ENCODE results near the gene NRG3. TPM values are rescaled to one million over a fixed set of nuclear protein-coding genes. Genes with fewer than 3 reads are reported as not detected.

Gene NRG3
- total RNA-seq, 4 donors from 2014 or later: 0.54 TPM; not detected in 3

DNA sequence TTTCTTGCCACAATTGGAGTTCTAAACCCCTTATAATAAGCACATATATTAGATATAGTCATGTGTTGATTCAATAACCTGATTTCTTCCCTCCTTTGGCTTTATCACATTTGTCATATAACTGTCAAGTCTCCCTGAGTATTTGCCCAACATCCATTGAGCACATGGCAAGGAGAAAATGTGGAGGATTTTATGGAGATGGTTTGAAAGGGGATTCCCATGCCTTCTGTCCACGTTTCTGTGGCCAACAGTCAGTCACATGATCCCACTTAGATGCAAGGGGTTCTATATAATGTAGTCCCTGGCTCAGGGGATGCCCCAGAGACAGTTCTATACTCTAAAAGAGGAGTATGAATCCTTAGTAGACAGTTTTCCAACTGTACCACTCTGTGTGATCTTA lies 577.7 kb downstream of the NRG3 start:
- 30 to 67% methylated on average over 1 of the region's 1 CpG for WGBS, 2 donors (ENCODE audit: low coverage in 1 of 2)
- TF ChIP-seq POLR2AphosphoS5 (IDR thresholded peaks at IDR 0.05) (no peak), EP300 (IDR thresholded peaks at IDR 0.05) (no peak), POLR2A (IDR thresholded peaks at IDR 0.05) (no peak)
- TF ChIP-seq, protein P1, sequence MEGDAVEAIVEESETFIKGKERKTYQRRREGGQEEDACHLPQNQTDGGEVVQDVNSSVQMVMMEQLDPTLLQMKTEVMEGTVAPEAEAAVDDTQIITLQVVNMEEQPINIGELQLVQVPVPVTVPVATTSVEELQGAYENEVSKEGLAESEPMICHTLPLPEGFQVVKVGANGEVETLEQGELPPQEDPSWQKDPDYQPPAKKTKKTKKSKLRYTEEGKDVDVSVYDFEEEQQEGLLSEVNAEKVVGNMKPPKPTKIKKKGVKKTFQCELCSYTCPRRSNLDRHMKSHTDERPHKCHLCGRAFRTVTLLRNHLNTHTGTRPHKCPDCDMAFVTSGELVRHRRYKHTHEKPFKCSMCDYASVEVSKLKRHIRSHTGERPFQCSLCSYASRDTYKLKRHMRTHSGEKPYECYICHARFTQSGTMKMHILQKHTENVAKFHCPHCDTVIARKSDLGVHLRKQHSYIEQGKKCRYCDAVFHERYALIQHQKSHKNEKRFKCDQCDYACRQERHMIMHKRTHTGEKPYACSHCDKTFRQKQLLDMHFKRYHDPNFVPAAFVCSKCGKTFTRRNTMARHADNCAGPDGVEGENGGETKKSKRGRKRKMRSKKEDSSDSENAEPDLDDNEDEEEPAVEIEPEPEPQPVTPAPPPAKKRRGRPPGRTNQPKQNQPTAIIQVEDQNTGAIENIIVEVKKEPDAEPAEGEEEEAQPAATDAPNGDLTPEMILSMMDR (IDR thresholded peaks at IDR 0.05): no peak
- no peaks in the 10 kb centered on the region for H3K4me1 ChIP-seq
- H3K36me3 ChIP-seq: no peaks in the 10 kb centered on the region
- no peak overlapping the region for H3K4me3 ChIP-seq
- no peaks in the 10 kb centered on the region for H3K27me3 ChIP-seq
- H3K27ac ChIP-seq: no peak overlapping the region
- no peak for ATAC-seq
- no peaks in the 10 kb centered on the region for H3K9me3 ChIP-seq

DNA sequence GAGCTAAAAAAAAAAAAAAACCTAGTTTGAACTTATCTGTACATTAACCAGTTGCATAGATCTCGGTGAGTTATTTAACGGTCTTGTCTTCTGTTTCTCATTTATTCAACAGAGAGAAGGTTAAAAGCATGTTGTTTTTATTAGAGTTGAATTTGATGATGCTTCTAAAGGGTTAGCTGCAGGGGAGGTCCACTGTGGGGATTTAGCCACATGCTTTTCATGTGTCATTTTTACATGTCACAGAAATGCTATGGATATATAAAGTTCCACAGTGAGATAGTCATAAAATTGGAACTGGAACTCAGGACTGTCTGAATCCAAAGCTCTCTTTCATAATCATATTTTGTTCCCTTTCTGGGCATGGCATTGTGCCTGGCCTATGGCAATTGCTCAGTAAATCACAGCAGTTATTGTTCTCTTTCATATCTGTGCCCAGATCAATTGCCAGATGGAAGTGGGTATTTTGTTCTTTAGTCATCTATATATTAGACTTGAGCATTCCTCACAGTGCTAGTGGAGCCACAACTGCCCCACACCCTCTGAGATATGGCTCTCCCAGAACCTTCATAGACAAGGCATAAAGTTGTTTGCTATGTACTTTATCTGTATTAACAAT lies 578.8 kb downstream of the NRG3 start:
- no peak for TF ChIP-seq POLR2AphosphoS5 (IDR thresholded peaks at IDR 0.05)
- TF ChIP-seq, protein P1 (IDR thresholded peaks at IDR 0.05): no peak
- TF ChIP-seq POLR2A (IDR thresholded peaks at IDR 0.05): no peak
- TF ChIP-seq EP300 (IDR thresholded peaks at IDR 0.05): no peak
- Histone ChIP-seq H3K9me3 (no peaks in the 10 kb centered on the region), H3K27me3 (no peaks in the 10 kb centered on the region), H3K36me3 (no peaks in the 10 kb centered on the region), H3K4me3 (no peak overlapping the region), H3K27ac (no peak overlapping the region), H3K4me1 (no peaks in the 10 kb centered on the region)
- no peak for ATAC-seq
- 58 to 59% methylated on average over 2 of the region's 2 CpGs for WGBS, 2 donors (ENCODE audit: low coverage in 1 of 2)

- no peaks in the 10 kb centered on the region for H3K4me1 ChIP-seq
- H3K36me3 ChIP-seq: no peaks in the 10 kb centered on the region
- no peaks in the 10 kb centered on the region for H3K27me3 ChIP-seq
- 54 to 65% methylated on average over 3 to 4 of the region's 4 CpGs for WGBS, 2 donors (ENCODE audit: low coverage in 1 of 2)
- H3K9me3 ChIP-seq: no peaks in the 10 kb centered on the region
- ATAC-seq: no peak
- no peak overlapping the region for H3K27ac ChIP-seq
- TF ChIP-seq POLR2A (IDR thresholded peaks at IDR 0.05) (no peak), POLR2AphosphoS5 (IDR thresholded peaks at IDR 0.05) (no peak), EP300 (IDR thresholded peaks at IDR 0.05) (no peak)
- TF ChIP-seq, protein P1 (IDR thresholded peaks at IDR 0.05): no peak
- no peak overlapping the region for H3K4me3 ChIP-seq
Measured at GRCh38 chr10:82462910-82463551, 588.0 kb downstream of the NRG3 start.

GRCh38 chr10:82463614-82464013 lies 588.6 kb downstream of the NRG3 start:
- 88 to 89% methylated on average over 1 of the region's 1 CpG for WGBS, 2 donors (ENCODE audit: low coverage in 1 of 2)
- TF ChIP-seq POLR2A (IDR thresholded peaks at IDR 0.05) (no peak), EP300 (IDR thresholded peaks at IDR 0.05) (no peak), POLR2AphosphoS5 (IDR thresholded peaks at IDR 0.05) (no peak)
- TF ChIP-seq, protein P1 (IDR thresholded peaks at IDR 0.05): no peak
- Histone ChIP-seq H3K4me1 (no peaks in the 10 kb centered on the region), H3K27me3 (no peaks in the 10 kb centered on the region), H3K4me3 (no peak overlapping the region), H3K9me3 (no peaks in the 10 kb centered on the region), H3K36me3 (no peaks in the 10 kb centered on the region), H3K27ac (no peak overlapping the region)
- no peak for ATAC-seq

All from gastroesophageal sphincter (tissue), 4 donors.